ENCODE results near the gene DCAF8. TPM values are rescaled to one million over a fixed set of nuclear protein-coding genes. Genes with fewer than 3 reads are reported as not detected.

DCAF8 gene
- total RNA-seq, 1 experiment from 2014 or later = 71.9 TPM

- Histone ChIP-seq H3K4me3 (no peak overlapping the region), H3K36me3 (peaks cover 40% of the 10 kb centered on the region), H3K9me3 (no peaks in the 10 kb centered on the region), H3K27me3 (no peaks in the 10 kb centered on the region)
- DNase-seq = no peak
These were observed 18.1 kb downstream of the DCAF8 start for GRCh38 chr1:160244209-160244608.

GRCh38 chr1:160243767-160244166 is 18.6 kb downstream of the DCAF8 start:
- DNase-seq = no peak
- Histone ChIP-seq H3K4me3 (no peak overlapping the region), H3K27me3 (no peaks in the 10 kb centered on the region), H3K36me3 (peaks cover 44% of the 10 kb centered on the region), H3K9me3 (no peaks in the 10 kb centered on the region)

- peaks cover 75% of the 10 kb centered on the region for H3K36me3 ChIP-seq
- no peaks in the 10 kb centered on the region for H3K9me3 ChIP-seq
- H3K27me3 ChIP-seq = no peaks in the 10 kb centered on the region
- no peak for DNase-seq
- no peak overlapping the region for H3K4me3 ChIP-seq
These were observed 22.6 kb downstream of the DCAF8 start for GRCh38 chr1:160239582-160240299.

- Histone ChIP-seq H3K27me3 (no peaks in the 10 kb centered on the region), H3K4me3 (no peak overlapping the region), H3K36me3 (peaks cover 73% of the 10 kb centered on the region), H3K9me3 (no peaks in the 10 kb centered on the region)
- DNase-seq = no peak
These were observed 23.9 kb downstream of the DCAF8 start for GRCh38 chr1:160238408-160238807.

- no peaks in the 10 kb centered on the region for H3K27me3 ChIP-seq
- DNase-seq = no peak
- no peak overlapping the region for H3K4me3 ChIP-seq
- peaks cover 77% of the 10 kb centered on the region for H3K36me3 ChIP-seq
- H3K9me3 ChIP-seq = no peaks in the 10 kb centered on the region
These were observed 24.8 kb downstream of the DCAF8 start for GRCh38 chr1:160237558-160237957.

GRCh38 chr1:160236806-160237205 is 25.5 kb downstream of the DCAF8 start:
- Histone ChIP-seq H3K27me3 (no peaks in the 10 kb centered on the region), H3K36me3 (peaks cover 83% of the 10 kb centered on the region), H3K9me3 (no peaks in the 10 kb centered on the region), H3K4me3 (no peak overlapping the region)
- DNase-seq = no peak

- no peak for DNase-seq
- Histone ChIP-seq H3K9me3 (no peaks in the 10 kb centered on the region), H3K27me3 (no peaks in the 10 kb centered on the region), H3K36me3 (peaks cover 79% of the 10 kb centered on the region), H3K4me3 (no peak overlapping the region)
These were observed 29.4 kb downstream of the DCAF8 start for GRCh38 chr1:160232911-160233310.

- DNase-seq = no peak
- no peak overlapping the region for H3K4me3 ChIP-seq
- no peaks in the 10 kb centered on the region for H3K27me3 ChIP-seq
- peaks cover 90% of the 10 kb centered on the region for H3K36me3 ChIP-seq
- no peaks in the 10 kb centered on the region for H3K9me3 ChIP-seq
These were observed 33.9 kb downstream of the DCAF8 start for GRCh38 chr1:160228431-160228830.

GRCh38 chr1:160227561-160227960 is 34.8 kb downstream of the DCAF8 start:
- Histone ChIP-seq H3K4me3 (no peak overlapping the region), H3K27me3 (no peaks in the 10 kb centered on the region), H3K36me3 (peaks cover 92% of the 10 kb centered on the region), H3K9me3 (no peaks in the 10 kb centered on the region)
- DNase-seq = no peak

- H3K9me3 ChIP-seq = no peaks in the 10 kb centered on the region
- DNase-seq = no peak
- H3K27me3 ChIP-seq = no peaks in the 10 kb centered on the region
- H3K36me3 ChIP-seq = peaks cover 92% of the 10 kb centered on the region
- H3K4me3 ChIP-seq = no peak overlapping the region
These were observed 35.3 kb downstream of the DCAF8 start for GRCh38 chr1:160227034-160227433.

- peaks cover 92% of the 10 kb centered on the region for H3K36me3 ChIP-seq
- H3K27me3 ChIP-seq = no peaks in the 10 kb centered on the region
- no peak overlapping the region for H3K4me3 ChIP-seq
- no peak for DNase-seq
- no peaks in the 10 kb centered on the region for H3K9me3 ChIP-seq
These were observed 35.7 kb downstream of the DCAF8 start for GRCh38 chr1:160226623-160227022.

- no peak overlapping the region for H3K4me3 ChIP-seq
- peaks cover 90% of the 10 kb centered on the region for H3K36me3 ChIP-seq
- no peaks in the 10 kb centered on the region for H3K27me3 ChIP-seq
- no peak for DNase-seq
- H3K9me3 ChIP-seq = no peaks in the 10 kb centered on the region
These were observed 37.0 kb downstream of the DCAF8 start for GRCh38 chr1:160225345-160225744.

- no peaks in the 10 kb centered on the region for H3K9me3 ChIP-seq
- H3K27me3 ChIP-seq = no peaks in the 10 kb centered on the region; the same call in 1 of the 2 replicates
- no peak for DNase-seq
- H3K4me3 ChIP-seq = no peak overlapping the region
- peaks cover 91% of the 10 kb centered on the region for H3K36me3 ChIP-seq
These were observed 37.7 kb downstream of the DCAF8 start for GRCh38 chr1:160224606-160225005.

GRCh38 chr1:160222546-160222945 is 39.8 kb downstream of the DCAF8 start:
- H3K27me3 ChIP-seq = no peaks in the 10 kb centered on the region; the same call in 1 of the 2 replicates

GRCh38 chr1:160221089-160221488 is 41.3 kb downstream of the DCAF8 start:
- no peak for DNase-seq
- no peak overlapping the region for H3K4me3 ChIP-seq
- H3K36me3 ChIP-seq = peaks cover 92% of the 10 kb centered on the region
- no peaks in the 10 kb centered on the region; the same call in 1 of the 2 replicates for H3K27me3 ChIP-seq
- no peaks in the 10 kb centered on the region for H3K9me3 ChIP-seq

More at GRCh38 chr1:160222546-160222945, 39.8 kb downstream of the DCAF8 start:
- DNase-seq = no peak
- Histone ChIP-seq H3K4me3 (no peak overlapping the region), H3K9me3 (no peaks in the 10 kb centered on the region), H3K36me3 (peaks cover 92% of the 10 kb centered on the region)

GRCh38 chr1:160220301-160220700 is 42.0 kb downstream of the DCAF8 start:
- H3K36me3 ChIP-seq = peaks cover 92% of the 10 kb centered on the region
- no peaks in the 10 kb centered on the region for H3K9me3 ChIP-seq
- DNase-seq = no peak

GRCh38 chr1:160219062-160219929 is 43.1 kb downstream of the DCAF8 start:
- peaks cover 92% of the 10 kb centered on the region for H3K36me3 ChIP-seq
- no peaks in the 10 kb centered on the region for H3K9me3 ChIP-seq
- no peak overlapping the region for H3K4me3 ChIP-seq
- H3K27me3 ChIP-seq = no peaks in the 10 kb centered on the region; the same call in 1 of the 2 replicates
- DNase-seq = peak; percentile 58

More at GRCh38 chr1:160220301-160220700, 42.0 kb downstream of the DCAF8 start:
- H3K27me3 ChIP-seq = no peaks in the 10 kb centered on the region; the same call in 1 of the 2 replicates
- no peak overlapping the region for H3K4me3 ChIP-seq

All from MG63 (cell line).